Activated T-helper 17 cell treated with anti-CD3 and anti-CD28 coated beads, Interleukin-2, amount 50 U/mL, for 72 hours (primary cell): Measurements from ENCODE around the gene SLC9B1. TPM values are rescaled to one million over a fixed set of nuclear protein-coding genes. Genes with fewer than 3 reads are reported as not detected.
"Not testable (repeated sequence)": the region's sequence is repeated elsewhere in the genome, so short reads cannot be mapped to it uniquely, and the experiment has no call there.

Experiments used
- ATAC-seq: fragments of 150-1000 bp; cut with Tn5 transposase; replicated peaks from 2 replicates; pipeline ENCODE4 v1.10.0; 2021; ENCODE audit warnings: mild to moderate bottlenecking, moderate library complexity
- H3K27ac Mint-ChIP-seq: one replicate; pipeline ENCODE4 v1.8.0; 2022; ENCODE audit warnings: mixed read lengths
- H3K27me3 Mint-ChIP-seq: one replicate; pipeline ENCODE4 v1.8.0; 2022; ENCODE audit warnings: mixed read lengths
- H3K36me3 Mint-ChIP-seq: one replicate; pipeline ENCODE4 v1.8.0; 2022; ENCODE audit warnings: low read depth, mild to moderate bottlenecking, mixed read lengths
- H3K4me1 Mint-ChIP-seq: one replicate; pipeline ENCODE4 v1.8.0; 2022; ENCODE audit warnings: mixed read lengths
- H3K4me3 Mint-ChIP-seq: one replicate; pipeline ENCODE4 v1.8.0; 2022; ENCODE audit warnings: mild to moderate bottlenecking, mixed read lengths
- H3K9me3 Mint-ChIP-seq: one replicate; pipeline ENCODE4 v1.8.0; 2022; ENCODE audit warnings: mixed read lengths
- total RNA-seq, 2 donors: library from RNA; stranded (reverse); gene quantifications; one replicate each; pipeline ENCODE4 v1.2.3, GENCODE V29; 2022

The SLC9B1 gene
- total RNA-seq, 2 donors from 2014 or later = 1.1 to 2.6 TPM

DNA sequence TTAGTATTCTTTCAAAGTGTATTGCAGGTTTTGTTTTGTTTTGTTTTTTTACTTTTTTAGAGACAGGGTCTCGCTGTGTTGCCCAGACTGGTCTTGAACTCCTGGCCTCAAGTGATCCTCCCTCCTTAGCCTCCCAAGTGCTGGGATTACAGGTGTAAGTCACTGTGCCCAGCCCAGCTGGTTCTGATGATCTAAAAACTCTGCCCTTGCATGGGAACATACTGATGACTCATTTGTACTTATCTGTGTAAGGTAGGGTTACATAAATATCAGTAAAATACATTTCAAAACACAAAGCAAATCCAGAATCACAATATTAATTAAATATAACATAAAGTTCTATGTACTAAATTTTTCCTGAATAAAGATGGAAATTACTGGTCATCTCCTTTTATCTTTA, 7.4 kb upstream of the SLC9B1 start:
- ATAC-seq = no peak
- no peaks in the 10 kb centered on the region for H3K4me1 Mint-ChIP-seq
- no peak overlapping the region for H3K27ac Mint-ChIP-seq
- no peaks in the 10 kb centered on the region for H3K27me3 Mint-ChIP-seq
- H3K4me3 Mint-ChIP-seq = no peak overlapping the region
- peaks cover 42% of the 10 kb centered on the region for H3K36me3 Mint-ChIP-seq
- no peaks in the 10 kb centered on the region for H3K9me3 Mint-ChIP-seq

DNA sequence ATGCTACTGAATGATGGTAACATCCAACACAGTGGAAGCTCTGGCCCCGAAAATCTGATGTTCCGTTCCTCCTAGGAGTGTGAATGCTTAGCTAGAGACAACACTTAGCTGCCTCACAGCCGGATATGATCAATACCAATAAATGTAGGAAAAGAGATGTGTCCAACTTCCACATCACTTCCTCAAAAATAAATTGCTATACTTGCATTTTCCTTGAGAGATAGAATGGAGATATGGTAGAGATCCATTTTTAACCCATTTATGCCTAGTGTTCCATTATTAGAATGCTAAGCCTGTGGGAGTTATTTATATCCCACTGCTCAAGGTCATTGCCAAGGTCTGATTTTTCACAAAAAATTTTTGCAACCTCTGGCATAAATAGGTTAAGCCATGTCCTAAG, 5.5 kb upstream of the SLC9B1 start:
- peaks cover 24% of the 10 kb centered on the region for H3K36me3 Mint-ChIP-seq

GRCh38 chr4:103021120-103021519, 1.6 kb upstream of the SLC9B1 start:
- no peaks in the 10 kb centered on the region for H3K27me3 Mint-ChIP-seq
- H3K36me3 Mint-ChIP-seq = peaks cover 8% of the 10 kb centered on the region
- no peak overlapping the region for H3K4me3 Mint-ChIP-seq
- ATAC-seq = no peak
- no peaks in the 10 kb centered on the region for H3K4me1 Mint-ChIP-seq
- no peaks in the 10 kb centered on the region for H3K9me3 Mint-ChIP-seq
- H3K27ac Mint-ChIP-seq = peak overlapping the region; percentile 95

More for the DNA sequence above, 5.5 kb upstream of the SLC9B1 start:
- no peak overlapping the region for H3K27ac Mint-ChIP-seq
- no peak overlapping the region for H3K4me3 Mint-ChIP-seq
- H3K27me3 Mint-ChIP-seq = no peaks in the 10 kb centered on the region
- H3K9me3 Mint-ChIP-seq = no peaks in the 10 kb centered on the region
- no peak for ATAC-seq
- no peaks in the 10 kb centered on the region for H3K4me1 Mint-ChIP-seq

GRCh38 chr4:103018391-103019307, 856 bp downstream of the SLC9B1 start:
- peak overlapping the region; percentile 89 for H3K4me3 Mint-ChIP-seq
- no peaks in the 10 kb centered on the region for H3K9me3 Mint-ChIP-seq
- no peak for ATAC-seq
- no peaks in the 10 kb centered on the region for H3K36me3 Mint-ChIP-seq
- H3K27me3 Mint-ChIP-seq = no peaks in the 10 kb centered on the region
- peak overlapping the region; percentile 95 for H3K27ac Mint-ChIP-seq
- no peaks in the 10 kb centered on the region for H3K4me1 Mint-ChIP-seq

- no peaks in the 10 kb centered on the region for H3K36me3 Mint-ChIP-seq
- H3K9me3 Mint-ChIP-seq = no peaks in the 10 kb centered on the region
- H3K4me1 Mint-ChIP-seq = peaks cover 4% of the 10 kb centered on the region
- no peak overlapping the region for H3K4me3 Mint-ChIP-seq
- no peaks in the 10 kb centered on the region for H3K27me3 Mint-ChIP-seq
- peak overlapping the region; percentile 30 for H3K27ac Mint-ChIP-seq
- no peak for ATAC-seq
Observed at GRCh38 chr4:103012551-103012950, 7.0 kb downstream of the SLC9B1 start.

GRCh38 chr4:103012060-103012459, 7.4 kb downstream of the SLC9B1 start:
- no peak for ATAC-seq
- Mint-ChIP-seq H3K27ac (peak overlapping the region; percentile 30), H3K27me3 (no peaks in the 10 kb centered on the region), H3K4me1 (peaks cover 4% of the 10 kb centered on the region), H3K36me3 (no peaks in the 10 kb centered on the region), H3K9me3 (no peaks in the 10 kb centered on the region), H3K4me3 (no peak overlapping the region)

DNA sequence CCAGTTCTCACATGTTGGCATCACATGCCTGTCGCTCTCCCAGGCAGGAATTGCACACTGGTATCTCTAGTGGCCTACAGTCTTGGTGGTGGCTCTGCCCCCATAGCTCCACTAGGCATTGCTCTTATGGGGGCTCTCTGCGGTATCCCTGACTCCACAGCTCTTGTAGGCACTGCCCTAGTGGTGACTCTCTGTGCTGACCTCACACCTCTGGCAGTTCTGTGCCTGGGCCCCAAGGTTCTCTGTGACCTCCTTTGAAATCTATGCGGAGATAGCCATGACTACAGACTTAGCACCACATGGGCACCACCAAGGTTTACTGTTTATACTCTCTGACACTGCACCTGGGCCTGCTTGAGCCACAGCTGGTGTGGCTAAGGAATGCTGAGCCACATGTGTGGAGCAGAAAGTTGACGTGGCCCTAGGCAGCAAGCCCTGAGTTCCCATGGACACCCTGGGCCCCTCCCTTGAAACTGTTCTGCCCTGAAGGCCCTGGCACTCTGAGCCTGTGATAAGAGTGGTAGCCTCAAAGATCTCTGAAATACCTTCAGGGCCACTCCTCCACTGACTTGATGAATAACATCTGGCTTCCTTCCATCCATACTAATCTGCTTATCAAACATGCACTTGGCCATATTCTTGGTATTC, 8.0 kb downstream of the SLC9B1 start:
- Mint-ChIP-seq H3K27ac (no peak overlapping the region), H3K27me3 (no peaks in the 10 kb centered on the region), H3K9me3 (no peaks in the 10 kb centered on the region), H3K4me3 (no peak overlapping the region), H3K4me1 (peaks cover 4% of the 10 kb centered on the region), H3K36me3 (no peaks in the 10 kb centered on the region)
- no peak for ATAC-seq

DNA sequence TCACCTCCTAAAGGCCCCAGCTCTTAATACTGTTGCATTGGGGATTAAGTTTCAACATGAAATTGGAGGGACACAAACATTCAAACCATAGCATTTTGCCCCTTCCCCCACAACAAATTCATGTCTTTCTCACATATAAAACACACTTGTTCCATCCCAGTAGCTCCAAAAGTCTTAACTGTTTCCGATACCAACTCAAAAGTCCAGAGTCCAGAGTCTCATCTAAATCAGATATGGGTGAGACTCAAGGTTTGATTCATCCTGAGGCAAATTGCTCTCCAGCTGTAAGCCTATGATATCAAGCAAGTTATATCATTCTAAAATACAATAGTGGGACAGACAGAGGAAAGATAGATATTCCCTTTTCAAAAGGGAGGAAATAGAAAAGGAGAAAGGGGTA, 8.7 kb downstream of the SLC9B1 start:
- no peak for ATAC-seq
- peaks cover 4% of the 10 kb centered on the region for H3K4me1 Mint-ChIP-seq
- H3K36me3 Mint-ChIP-seq = no peaks in the 10 kb centered on the region
- H3K27me3 Mint-ChIP-seq = no peaks in the 10 kb centered on the region
- H3K9me3 Mint-ChIP-seq = no peaks in the 10 kb centered on the region
- no peak overlapping the region for H3K4me3 Mint-ChIP-seq
- H3K27ac Mint-ChIP-seq = no peak overlapping the region

- peak; percentile 70 for ATAC-seq
- Mint-ChIP-seq H3K36me3 (no peaks in the 10 kb centered on the region), H3K4me1 (peaks cover 4% of the 10 kb centered on the region), H3K27me3 (no peaks in the 10 kb centered on the region), H3K4me3 (no peak overlapping the region), H3K27ac (no peak overlapping the region), H3K9me3 (no peaks in the 10 kb centered on the region)
Observed at GRCh38 chr4:103008875-103009729, 10.4 kb downstream of the SLC9B1 start.

DNA sequence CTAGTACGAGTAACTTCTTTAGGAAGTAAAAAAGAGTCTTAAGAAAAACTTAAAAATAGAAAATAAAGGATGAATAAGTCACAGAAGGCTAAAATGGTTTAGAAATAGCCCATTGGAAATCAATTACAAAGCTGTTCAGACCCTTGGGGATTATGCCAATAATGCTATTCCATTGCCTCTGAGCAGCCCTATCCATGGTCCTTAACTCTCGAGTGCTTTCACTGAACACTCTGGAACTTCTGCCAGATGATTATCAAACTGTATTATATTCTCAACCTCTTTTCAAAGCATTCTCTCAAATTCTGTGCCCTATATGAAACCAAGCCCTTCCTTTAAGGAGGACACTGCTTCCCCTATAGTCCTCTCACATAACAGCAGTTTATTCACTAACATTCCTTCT, 17.0 kb downstream of the SLC9B1 start:
- Mint-ChIP-seq H3K4me3 (no peak overlapping the region), H3K27me3 (no peaks in the 10 kb centered on the region), H3K36me3 (no peaks in the 10 kb centered on the region), H3K4me1 (no peaks in the 10 kb centered on the region), H3K9me3 (peaks cover 8% of the 10 kb centered on the region), H3K27ac (no peak overlapping the region)
- ATAC-seq = no peak

- H3K27me3 Mint-ChIP-seq = no peaks in the 10 kb centered on the region
- H3K4me1 Mint-ChIP-seq = no peaks in the 10 kb centered on the region
- no peak for ATAC-seq
- H3K36me3 Mint-ChIP-seq = no peaks in the 10 kb centered on the region
- H3K9me3 Mint-ChIP-seq = no peaks in the 10 kb centered on the region
- no peak overlapping the region for H3K27ac Mint-ChIP-seq
- no peak overlapping the region for H3K4me3 Mint-ChIP-seq
Observed at GRCh38 chr4:102994803-102995202, 24.7 kb downstream of the SLC9B1 start.

DNA sequence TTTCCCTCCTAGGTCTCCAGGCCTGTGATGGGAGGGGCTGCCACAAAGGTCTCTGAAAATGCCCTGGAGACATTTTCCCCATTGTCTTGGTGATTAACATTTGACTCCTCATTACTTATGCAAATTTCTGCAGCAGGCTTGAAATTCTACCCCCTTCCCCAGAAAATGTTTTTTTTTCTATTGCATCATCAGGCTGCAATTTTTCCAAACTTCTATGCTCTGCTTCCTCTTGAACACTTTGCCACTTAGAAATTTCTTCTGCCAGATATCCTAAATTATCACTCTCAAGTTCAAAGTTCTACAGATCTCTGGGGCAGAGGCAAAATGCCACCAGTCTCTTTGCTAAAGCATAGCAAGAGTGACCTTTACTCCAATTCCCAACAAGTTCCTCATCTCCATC, 25.5 kb downstream of the SLC9B1 start:
- not testable (repeated sequence) for H3K36me3 Mint-ChIP-seq, H3K4me1 Mint-ChIP-seq, H3K9me3 Mint-ChIP-seq, H3K4me3 Mint-ChIP-seq, H3K27me3 Mint-ChIP-seq, H3K27ac Mint-ChIP-seq, ATAC-seq

- H3K9me3 Mint-ChIP-seq = no peaks in the 10 kb centered on the region
- H3K27me3 Mint-ChIP-seq = no peaks in the 10 kb centered on the region
- peak overlapping the region; percentile 5 for H3K4me3 Mint-ChIP-seq
- no peaks in the 10 kb centered on the region for H3K4me1 Mint-ChIP-seq
- peak overlapping the region; percentile 0 for H3K27ac Mint-ChIP-seq
- ATAC-seq = peak; percentile 24
- no peaks in the 10 kb centered on the region for H3K36me3 Mint-ChIP-seq
Observed at GRCh38 chr4:102988429-102989020, 31.0 kb downstream of the SLC9B1 start.

GRCh38 chr4:102981005-102981404, 38.5 kb downstream of the SLC9B1 start:
- no peaks in the 10 kb centered on the region for H3K4me1 Mint-ChIP-seq
- H3K36me3 Mint-ChIP-seq = no peaks in the 10 kb centered on the region
- H3K27me3 Mint-ChIP-seq = no peaks in the 10 kb centered on the region
- peaks cover 8% of the 10 kb centered on the region for H3K9me3 Mint-ChIP-seq
- H3K4me3 Mint-ChIP-seq = no peak overlapping the region
- no peak overlapping the region for H3K27ac Mint-ChIP-seq
- no peak for ATAC-seq
